Cortex of kidney (tissue), 1 donor: ENCODE results near the gene CLN6.
"Not testable (repeated sequence)": the region's sequence is repeated elsewhere in the genome, so short reads cannot be mapped to it uniquely, and the experiment has no call there.

Source experiments
- DNase-seq: peaks from one replicate; lab custom pipeline; 2025; lab: John Stamatoyannopoulos, UW

CLN6 gene

DNA sequence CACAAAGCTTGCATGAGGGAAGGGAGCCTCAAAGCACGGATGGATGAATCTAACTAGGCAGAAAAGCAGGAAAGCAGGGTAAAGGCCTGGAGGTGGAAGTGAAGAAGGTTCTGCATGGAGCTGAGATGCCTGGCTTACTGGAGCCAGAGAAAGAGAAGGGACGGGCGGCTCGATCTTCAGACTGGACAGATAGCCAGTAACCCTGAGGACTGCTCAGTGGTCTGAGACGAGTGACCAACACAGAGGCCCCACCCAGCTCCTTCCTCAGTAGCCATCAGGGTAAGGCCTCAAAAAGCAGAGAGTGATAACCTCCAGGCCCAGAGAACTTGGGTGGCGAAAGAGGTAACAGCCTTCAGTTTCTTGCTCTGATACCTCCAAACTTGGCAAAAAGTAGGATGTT lies 6.4 kb downstream of the CLN6 start:
- DNase-seq, result no peak

DNA sequence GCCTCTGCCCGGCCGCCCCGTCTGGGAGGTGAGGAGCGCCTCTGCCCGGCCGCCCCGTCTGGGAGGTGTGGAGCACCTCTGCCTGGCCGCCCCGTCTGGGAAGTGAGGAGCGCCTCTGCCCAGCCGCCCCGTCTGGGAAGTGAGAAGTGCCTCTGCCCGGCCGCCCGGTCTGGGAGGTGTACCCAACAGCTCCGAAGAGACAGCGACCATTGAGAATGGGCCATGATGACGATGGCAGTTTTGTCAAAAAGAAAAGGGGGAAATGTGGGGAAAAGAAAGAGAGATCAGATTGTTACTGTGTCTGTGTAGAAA lies 7.1 kb downstream of the CLN6 start:
- not testable (repeated sequence) for DNase-seq

DNA sequence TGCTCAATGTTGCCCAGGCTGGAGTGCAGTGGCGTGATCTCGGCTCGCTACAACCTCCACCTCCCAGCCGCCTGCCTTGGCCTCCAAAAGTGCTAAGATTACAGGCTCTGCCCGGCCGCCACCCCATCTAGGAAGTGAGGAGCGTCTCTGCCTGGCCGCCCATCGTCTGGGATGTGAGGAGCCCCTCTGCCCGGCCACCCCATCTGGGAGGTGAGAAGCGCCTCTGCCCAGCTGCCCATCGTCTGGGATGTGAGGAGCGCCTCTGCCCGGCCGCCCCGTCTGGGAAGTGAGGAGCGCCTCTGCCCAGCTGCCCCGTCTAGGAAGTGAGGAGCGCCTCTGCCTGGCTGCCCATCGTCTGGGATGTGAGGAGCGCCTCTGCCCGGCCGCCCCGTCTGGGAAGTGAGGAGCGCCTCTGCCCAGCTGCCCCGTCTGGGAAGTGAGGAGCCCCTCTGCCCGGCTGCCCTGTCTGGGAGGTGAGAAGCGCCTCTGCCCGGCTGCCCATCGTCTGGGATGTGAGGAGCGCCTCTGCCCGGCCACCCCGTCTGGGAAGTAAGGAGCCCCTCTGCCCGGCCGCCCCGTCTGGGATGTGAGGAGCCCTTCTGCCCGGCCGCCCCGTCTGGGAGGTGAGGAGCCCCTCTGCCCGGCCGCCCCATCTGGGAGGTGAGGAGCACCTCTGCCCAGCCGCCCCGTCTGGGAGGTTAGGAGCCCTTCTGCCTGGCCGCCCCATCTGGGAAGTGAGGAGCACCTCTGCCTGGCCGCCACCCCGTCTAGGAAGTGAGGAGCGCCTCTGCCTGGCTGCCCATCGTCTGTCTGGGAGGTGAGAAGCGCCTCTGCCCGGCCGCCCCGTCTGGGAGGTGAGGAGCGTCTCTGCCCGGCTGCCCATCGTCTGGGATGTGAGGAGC lies 7.7 kb downstream of the CLN6 start:
- not testable (repeated sequence) for DNase-seq

DNA sequence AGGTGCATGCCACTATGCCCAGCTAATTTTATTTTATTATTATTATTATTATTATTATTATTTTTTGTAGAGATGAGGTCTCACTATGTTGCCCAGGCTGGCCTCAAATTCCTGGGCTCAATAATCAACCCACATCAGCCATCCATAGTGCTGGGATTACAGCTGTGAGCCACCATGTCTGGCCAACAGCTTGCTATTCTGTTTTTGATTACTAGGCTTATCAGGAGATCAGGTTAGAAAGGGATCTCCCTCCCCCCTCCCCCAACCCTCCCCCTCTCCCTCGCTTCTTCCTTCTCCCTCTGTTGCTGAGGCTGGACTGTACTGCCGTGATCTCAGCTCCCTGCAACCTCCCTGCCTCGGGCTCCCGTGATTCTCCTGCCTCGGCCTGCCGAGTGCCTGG lies 8.6 kb downstream of the CLN6 start:
- DNase-seq, result no peak

DNA sequence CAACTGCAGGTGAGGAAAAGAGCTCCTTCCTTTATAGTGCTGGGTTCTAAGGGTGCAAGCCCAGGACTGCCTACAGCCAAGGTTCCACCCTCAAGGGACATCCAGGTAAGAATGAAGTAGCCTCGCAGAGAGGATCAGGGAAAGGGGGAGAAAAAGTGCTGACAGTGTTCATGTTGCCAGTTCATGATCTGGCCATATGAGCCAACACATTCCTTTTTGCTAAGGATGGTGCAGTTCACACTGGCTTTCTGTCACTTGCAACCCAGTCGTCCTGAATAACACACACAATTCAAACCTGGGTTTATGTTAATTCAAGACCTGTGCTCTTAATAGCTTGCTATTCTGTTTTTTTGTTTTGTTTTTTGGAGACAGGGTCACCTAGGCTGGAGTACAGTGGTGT lies 9.0 kb downstream of the CLN6 start:
- DNase-seq, result no peak

DNA sequence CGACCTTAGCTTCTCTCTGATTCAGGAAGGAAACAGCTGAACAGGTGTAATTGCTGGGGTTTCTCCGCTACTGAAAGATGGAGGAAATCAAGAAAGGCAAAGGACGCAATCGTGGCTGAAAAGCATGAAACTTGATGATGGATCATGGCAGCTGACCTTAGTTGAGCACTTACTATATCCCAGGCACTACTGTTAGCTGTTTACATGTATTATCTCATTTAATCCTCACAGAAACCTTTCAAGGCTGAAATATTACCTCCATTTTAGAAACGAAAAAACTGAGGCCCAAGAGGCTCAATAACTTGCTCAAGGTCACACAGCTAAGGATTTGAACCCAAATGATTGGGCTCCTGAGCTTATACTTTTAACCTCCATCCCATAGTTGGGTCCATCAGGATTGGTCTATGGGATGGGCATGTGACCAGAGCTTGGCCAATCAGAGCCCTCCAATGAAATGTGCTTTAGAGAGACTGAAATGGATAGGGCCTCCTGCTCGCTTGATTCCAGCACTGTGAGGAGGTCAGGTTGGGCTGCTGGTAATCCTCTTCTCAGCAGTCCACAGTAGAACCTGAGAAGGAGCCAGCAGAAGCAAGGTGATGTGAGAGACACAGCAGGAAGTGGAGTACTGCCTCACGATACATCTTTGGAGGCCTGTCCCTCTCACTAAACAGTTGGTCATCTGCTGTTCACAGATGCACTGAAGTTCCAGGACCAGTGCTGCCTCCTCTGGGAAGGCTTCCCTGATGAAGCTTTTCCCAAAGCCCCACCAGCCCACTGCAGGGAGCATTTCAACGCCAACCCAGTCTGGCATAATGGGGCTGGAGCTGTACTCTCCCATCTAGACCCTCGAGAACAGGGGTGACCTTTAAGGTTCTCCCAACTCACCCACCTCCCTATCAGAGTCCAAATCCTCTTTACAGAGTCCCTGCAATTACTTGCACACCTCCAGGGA lies 10.4 kb downstream of the CLN6 start:
- DNase-seq, result no peak

DNA sequence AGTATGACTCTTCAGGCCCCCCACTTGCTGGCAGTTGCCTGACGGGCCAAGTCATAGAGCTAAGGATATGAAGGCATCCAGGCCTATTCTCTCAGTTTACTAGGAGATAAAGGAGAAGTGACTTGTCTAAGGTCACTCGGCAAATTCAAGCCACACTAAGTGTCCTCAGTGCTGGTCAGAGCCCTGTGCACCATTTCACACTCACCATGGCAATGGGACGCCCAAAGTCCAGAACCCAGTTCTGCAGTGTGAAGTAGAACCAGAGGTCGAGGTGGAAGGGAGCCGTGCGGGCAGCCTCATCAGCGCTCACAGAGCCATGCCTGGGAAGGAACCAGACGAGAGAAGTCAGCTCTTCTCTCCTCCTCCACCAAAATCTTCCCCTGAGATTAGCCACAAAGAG lies 11.2 kb downstream of the CLN6 start:
- no peak for DNase-seq

DNA sequence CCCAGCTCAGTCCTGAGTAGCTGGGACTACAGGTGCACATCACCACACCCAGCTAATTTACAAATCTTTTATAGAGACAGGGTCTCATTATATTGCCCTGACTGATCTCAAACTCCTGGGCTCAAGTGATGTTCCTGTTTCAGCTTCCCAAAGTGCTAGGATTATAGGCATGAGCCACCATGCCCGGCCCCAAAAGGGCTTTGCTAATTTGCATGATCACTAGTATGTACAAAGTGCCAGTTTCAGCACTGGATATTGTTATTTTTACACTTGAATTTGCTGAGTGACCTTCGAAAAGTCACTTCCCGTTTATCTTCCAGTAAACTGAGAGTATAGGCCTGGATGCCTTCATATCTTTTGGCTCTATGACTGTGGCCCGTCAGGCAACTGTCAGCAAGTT lies 12.2 kb downstream of the CLN6 start:
- no peak for DNase-seq

DNA sequence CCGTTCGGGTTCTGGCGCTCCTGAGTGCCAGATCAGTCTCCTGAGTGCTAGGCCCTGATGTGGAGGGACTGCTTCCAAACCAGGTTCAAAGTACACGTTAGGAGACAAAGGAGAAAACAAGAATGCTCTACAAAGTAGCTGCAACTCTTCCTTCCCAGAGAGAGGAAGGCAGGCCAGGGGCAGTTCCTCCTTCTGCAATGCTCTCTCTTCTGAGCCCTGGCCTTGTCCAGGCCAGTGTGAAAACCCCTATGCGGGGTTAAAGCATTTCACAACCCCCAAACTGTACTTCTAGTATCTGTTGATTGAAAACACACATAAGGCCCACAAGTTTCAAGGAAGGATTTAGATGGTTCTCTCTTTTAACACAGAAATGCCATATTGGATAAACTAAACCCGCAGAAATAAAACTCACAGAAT lies 14.7 kb downstream of the CLN6 start:
- no peak for DNase-seq

DNA sequence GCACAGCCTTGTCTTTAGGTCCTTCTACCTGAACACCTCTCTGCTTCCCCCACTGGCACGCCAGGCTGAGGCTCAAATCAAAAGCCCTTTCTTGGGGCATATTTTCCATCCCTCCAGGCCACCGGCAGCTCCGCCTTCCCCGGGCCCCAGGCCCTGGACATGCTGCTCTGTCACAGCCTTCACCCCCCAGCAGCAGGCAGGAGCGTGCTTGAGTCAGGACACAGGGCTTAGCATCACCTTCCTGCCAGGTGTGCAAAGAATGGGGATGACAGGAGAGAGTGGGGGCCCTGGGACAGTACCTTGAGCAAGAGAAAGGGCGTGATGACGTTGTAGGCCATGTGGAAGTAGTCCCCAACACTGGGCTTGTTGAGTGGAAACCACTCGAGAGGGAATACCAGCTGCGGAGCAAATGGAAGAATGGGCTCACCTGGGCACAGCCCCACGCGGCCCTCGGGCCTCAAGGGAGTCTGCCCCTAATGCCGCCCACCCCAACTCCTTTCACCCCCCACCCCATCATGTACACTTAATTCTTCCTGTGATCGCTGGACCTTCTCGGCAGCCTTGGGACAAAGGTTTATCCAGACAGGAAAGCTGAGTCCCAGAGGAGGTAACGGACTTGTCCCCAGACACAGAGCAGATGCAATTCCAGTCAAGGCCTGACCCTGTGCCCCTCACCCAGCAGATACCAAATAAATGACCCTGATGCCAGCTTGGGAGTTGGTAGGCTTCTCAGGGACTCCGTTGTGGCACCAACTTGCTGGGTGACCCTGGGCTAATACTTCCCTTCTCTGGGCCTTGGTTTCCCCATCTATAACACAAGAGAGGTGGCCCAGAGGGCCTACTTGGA lies 15.3 kb downstream of the CLN6 start:
- no peak for DNase-seq

DNA sequence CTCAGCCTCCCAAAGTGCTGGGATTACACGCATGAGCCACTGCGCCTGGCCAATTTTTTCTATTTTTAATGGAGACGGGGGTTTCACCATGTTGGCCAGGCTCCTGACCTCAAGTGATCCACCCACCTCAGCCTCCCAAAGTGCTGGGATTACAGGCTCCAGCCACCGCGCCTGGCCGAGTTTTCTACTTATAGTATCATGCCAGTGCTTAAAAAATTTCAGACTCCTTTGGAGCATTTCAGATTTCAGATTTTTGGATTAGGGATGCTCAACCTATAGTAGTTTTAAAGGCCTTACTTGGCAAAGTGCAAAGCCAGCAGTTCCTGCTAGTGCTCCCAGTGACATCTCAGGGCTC lies 16.1 kb downstream of the CLN6 start:
- DNase-seq, result not testable (repeated sequence)

DNA sequence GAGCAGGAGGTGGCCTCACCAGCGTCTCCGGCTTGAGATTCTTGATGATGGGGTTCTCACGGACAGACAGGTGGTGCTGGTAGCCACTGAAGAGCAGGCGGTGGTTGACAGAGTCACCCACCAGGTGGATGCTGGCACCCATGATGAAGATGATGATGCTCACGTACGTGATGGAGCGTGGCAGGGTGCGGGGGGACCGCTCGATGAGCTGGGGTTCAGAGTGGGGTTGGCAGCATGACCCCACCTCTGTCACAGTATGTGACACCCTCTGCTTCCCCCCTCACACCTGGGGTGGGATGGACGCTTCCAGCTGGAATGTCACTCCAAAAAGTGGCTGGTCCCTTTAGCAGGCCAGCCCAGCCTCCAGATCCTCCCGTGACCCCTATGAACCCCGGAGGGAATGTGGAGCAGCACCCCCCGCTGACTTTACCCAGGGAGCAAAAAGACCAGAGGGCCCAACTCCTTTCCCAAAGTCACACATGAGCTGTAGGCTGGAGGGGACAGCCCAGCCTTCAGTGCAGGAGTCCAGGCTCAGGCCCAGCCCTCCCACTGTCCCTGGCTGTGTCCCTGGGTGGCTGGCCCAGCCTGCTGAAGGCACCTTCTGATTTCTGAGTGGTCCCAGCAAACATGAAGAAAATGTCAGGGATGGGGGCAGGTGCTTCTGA lies 17.7 kb downstream of the CLN6 start:
- DNase-seq, result no peak

DNA sequence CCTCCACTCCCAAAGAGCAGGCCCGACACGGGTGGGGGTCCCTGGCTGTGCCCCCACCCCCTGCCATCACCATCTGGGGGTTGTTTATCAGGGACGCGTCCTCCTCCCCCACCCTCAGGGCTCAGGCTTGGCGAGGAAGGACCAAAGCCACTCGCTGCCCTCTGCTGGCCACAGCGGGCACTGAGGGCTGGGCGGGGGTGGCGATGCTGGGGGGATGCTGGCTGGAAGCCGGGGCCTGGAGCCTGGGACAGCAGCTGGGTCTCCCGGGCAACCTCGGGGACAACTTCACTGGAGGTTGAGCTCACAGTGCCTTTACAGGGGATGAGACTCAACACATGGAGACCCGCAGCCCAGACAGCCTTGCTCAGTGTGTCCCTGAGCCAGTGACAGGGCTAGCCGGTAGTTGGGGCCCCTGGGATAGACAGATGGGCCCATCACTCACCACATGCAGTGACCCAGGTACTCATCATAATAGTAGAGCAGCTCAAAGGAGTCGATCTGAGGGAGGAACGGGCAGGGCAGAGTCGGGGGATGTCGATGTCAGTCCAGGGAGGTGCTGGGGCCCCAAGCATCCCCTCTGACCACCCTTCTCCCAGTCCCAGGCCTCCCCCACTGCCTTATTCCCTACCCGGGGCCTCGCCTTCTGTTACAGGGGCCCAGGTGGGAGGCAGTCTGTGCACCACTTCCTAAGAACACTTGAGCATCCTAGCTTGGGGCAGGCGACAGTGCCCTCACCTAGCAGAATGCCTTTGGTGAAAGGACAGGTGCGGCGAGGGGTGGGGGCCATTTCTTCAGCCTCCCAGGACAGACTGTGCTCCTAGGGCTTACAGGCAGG lies 18.5 kb downstream of the CLN6 start:
- DNase-seq, result no peak

DNA sequence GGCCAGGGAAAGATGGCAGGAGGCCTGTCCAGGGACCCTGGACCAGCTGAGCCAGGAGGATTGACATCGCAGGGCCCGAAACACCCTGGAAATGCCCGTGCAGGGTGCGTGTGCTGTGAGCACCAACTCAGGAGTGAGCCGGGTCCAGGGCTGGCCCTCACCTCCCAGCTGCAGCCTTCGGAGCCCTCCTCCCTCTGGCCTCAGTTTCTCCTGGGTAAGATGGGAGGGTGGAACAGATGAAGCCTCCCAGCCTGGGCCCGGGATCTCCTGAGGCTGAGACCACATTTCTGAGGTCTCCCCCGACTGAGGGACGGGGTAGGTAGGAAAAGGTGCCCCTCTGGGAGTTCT lies 19.1 kb downstream of the CLN6 start:
- no peak for DNase-seq

DNA sequence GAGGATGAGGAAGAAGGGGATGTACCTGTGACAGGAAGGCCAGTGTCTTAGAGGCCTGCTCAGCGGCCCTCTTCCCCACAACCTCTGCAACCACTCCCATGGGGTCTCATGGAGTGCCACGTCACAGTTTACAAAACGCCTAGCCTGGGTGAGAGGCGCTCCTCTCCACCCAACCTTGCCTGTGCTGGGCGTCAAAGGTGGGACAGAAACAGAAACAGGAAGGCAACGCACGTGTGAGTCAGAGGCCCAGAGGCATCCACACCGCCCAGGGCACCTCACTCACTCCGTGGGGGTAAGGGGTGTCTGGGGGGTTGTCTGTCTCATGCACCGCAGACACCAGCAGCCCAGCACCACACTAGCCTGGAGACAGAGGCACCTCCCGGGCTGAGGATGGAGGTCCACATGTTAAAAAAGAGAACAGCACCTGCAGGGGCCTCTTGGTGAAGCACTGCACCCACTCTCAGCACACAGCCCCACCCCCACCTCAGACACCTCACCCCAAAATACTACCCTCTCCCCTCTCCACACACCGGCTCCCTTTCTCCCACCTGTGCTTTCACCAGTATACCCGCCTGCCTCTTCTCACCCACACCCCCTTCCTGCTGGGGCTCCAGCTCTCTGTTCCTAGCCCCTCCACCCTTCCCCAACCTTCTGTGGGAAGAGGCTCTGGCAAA lies 19.7 kb downstream of the CLN6 start:
- DNase-seq, result no peak

DNA sequence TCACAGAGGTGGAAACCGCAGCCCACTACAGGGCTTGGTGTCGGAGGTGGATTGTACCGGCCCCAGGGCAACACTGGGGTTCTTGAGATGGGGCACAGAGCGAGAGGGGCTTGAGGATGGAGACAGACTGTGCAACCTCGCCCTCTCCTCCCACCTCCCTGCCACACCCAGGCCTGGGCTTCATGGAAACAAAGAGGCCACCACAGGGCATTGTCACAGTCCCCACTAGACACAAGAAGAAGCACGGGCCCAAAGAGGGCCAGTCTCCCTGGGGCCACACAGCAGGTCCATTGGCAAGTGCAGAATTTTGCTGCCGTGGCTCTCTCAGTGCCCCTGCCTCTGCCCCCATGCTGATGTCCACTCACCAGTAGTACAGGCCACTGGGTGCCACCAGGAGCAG lies 20.3 kb downstream of the CLN6 start:
- no peak for DNase-seq

DNA sequence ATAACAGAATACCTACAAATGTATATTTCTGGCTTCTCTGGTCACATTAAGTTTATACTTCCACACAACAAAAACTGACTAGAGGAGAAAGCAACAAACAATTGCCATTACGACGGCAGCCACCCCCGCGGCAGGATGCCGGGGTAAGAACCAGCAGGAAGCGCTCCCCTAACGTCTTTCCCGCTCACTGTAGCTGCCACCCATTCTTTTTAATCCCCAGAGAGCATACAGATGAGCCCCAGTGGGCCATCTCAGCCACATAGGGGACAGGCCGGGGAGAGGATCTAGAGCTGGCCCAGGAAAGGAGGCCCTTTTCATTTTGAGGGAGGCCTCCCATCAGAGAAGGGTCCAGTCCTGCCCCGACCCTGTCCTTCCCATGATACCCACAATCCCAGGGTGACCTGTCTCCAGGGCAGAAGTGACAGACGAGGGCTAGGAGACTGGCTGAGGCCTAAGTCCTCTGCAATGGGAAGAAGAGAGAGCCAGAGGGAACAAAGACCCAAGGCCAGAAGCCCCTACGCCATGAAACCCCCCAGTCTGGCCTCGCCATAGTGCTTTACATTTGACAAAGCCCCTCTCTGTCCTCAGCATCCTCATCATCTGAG lies 20.8 kb downstream of the CLN6 start:
- no peak for DNase-seq

DNA sequence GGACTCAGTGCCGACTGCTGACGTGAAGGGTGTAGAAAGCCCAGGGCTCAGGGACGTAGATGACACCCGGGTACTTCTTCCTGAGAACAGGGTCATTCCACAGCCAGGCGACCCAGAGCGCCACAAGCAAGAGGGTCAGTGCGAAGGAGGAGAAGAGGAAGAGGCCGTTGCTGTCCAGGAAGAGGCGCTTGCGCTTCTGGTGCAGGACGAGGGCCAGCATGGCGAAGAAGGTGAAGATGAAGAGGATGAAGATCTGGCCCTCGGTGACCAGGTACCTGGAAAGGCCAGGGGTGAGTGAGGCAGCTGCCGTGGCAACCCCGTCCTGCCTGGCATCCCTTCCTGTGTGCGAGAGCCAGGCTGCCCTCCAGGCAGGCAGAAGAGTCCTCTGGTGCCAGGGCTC lies 21.4 kb downstream of the CLN6 start:
- no peak for DNase-seq

DNA sequence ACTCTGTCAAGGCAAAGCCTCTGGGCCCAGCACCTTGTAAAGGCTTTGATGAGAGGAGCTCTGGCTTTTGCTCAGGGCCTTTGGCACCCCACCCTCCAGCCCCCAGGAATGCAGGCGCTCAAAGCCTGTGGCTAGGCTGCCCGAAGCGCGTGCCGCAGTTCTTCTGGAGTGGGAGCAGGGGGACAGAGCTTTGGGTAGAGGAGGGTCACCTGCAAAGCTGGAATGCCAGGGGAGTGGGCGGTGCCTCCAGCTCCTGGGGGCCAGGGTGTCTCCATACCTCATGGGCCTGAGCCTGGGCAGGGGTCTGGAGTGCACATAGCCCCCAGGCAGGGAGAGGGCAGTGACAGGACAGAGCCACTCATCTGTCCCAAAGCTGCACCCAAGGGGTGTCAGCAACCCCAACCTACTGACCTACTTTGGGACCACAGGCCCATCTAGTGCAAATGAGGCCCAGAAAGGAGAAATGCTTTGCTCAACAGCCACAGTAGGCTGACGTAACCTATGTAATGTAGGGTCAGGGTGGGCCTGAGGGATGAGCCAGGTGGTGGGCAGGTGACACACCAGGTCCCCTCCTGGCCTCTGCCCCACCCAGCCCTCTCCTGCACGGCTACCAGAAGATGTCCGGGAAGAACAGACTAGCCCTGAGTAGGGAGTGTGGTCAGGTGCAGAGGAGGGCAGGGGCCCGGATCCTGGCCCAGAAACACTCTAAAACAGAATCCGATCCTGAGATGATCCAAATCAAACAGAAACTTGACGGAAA lies 22.2 kb downstream of the CLN6 start:
- no peak for DNase-seq
